ACC112 (cell line): ENCODE measurements around the gene CEP112.

Experiments used
- H2AFZ ChIP-seq: fragments of 200-600 bp; sonication (generic); one replicate; pipeline ENCODE4 v1.6.0; 2017; ENCODE audit warnings: antibody characterized with exemption, low read length; ENCODE audit not compliant: unreplicated experiment
- H3K27ac ChIP-seq: fragments of 200-600 bp; sonication (generic); 2 replicates; pipeline ENCODE4 v1.5.1; 2014; ENCODE audit warnings: low read depth, mild to moderate bottlenecking, antibody characterized with exemption, low read length, moderate library complexity
- H3K27me3 ChIP-seq: fragments of 200-600 bp; sonication (generic); 2 replicates; pipeline ENCODE4 v1.6.1; 2014; ENCODE audit warnings: mild to moderate bottlenecking, antibody characterized with exemption, low read length, moderate library complexity, mixed read lengths; ENCODE audit not compliant: insufficient read depth
- H3K36me3 ChIP-seq: fragments of 200-600 bp; sonication (generic); 2 replicates; pipeline ENCODE4 v1.6.1; 2016; ENCODE audit warnings: mild to moderate bottlenecking, antibody characterized with exemption, low read length, moderate library complexity, mixed read lengths; ENCODE audit not compliant: insufficient read depth
- H3K4me1 ChIP-seq: fragments of 200-600 bp; sonication (generic); one replicate; pipeline ENCODE4 v1.6.1; 2016; ENCODE audit warnings: low read length, mixed read lengths; ENCODE audit not compliant: insufficient read depth, unreplicated experiment, control insufficient read depth
- H3K4me3 ChIP-seq: fragments of 200-600 bp; sonication (generic); 2 replicates; pipeline ENCODE4 v1.5.1; 2014; ENCODE audit warnings: mild to moderate bottlenecking, low read depth, low read length
- H3K79me2 ChIP-seq: fragments of 200-600 bp; sonication (generic); one replicate; pipeline ENCODE4 v1.6.0; 2016; ENCODE audit warnings: low read length; ENCODE audit not compliant: control insufficient read depth, unreplicated experiment, insufficient read depth

CEP112 gene

GRCh38 chr17:65994114-65994513 lies 197.8 kb downstream of the CEP112 start:
- Histone ChIP-seq H3K4me1 (no peaks in the 10 kb centered on the region), H3K36me3 (no peaks in the 10 kb centered on the region), H3K27ac (no peak overlapping the region), H3K79me2 (no peaks in the 10 kb centered on the region), H2AFZ (no peak overlapping the region), H3K4me3 (no peak overlapping the region), H3K27me3 (no peaks in the 10 kb centered on the region)

GRCh38 chr17:65990593-65990992 lies 201.3 kb downstream of the CEP112 start:
- no peaks in the 10 kb centered on the region for H3K79me2 ChIP-seq
- no peaks in the 10 kb centered on the region for H3K36me3 ChIP-seq
- H3K4me3 ChIP-seq, result no peak overlapping the region
- no peak overlapping the region for H2AFZ ChIP-seq
- H3K27ac ChIP-seq, result no peak overlapping the region
- no peaks in the 10 kb centered on the region for H3K27me3 ChIP-seq
- H3K4me1 ChIP-seq, result no peaks in the 10 kb centered on the region

- H3K4me3 ChIP-seq, result no peak overlapping the region
- H3K27ac ChIP-seq, result no peak overlapping the region
- no peaks in the 10 kb centered on the region for H3K27me3 ChIP-seq
- H2AFZ ChIP-seq, result no peak overlapping the region
- no peaks in the 10 kb centered on the region for H3K36me3 ChIP-seq
- no peaks in the 10 kb centered on the region for H3K4me1 ChIP-seq
- H3K79me2 ChIP-seq, result no peaks in the 10 kb centered on the region
Observed at GRCh38 chr17:65988451-65988850, 203.5 kb downstream of the CEP112 start.

- Histone ChIP-seq H2AFZ (no peak overlapping the region), H3K79me2 (no peaks in the 10 kb centered on the region), H3K4me1 (no peaks in the 10 kb centered on the region), H3K27ac (no peak overlapping the region), H3K36me3 (no peaks in the 10 kb centered on the region), H3K27me3 (no peaks in the 10 kb centered on the region), H3K4me3 (no peak overlapping the region)
Observed at GRCh38 chr17:65987988-65988387, 203.9 kb downstream of the CEP112 start.

GRCh38 chr17:65985571-65985970 lies 206.4 kb downstream of the CEP112 start:
- no peaks in the 10 kb centered on the region for H3K36me3 ChIP-seq
- no peaks in the 10 kb centered on the region for H3K4me1 ChIP-seq
- H3K27me3 ChIP-seq, result no peaks in the 10 kb centered on the region
- H3K27ac ChIP-seq, result no peak overlapping the region
- no peak overlapping the region for H2AFZ ChIP-seq
- H3K79me2 ChIP-seq, result no peaks in the 10 kb centered on the region
- no peak overlapping the region for H3K4me3 ChIP-seq

GRCh38 chr17:65984299-65984698 lies 207.6 kb downstream of the CEP112 start:
- Histone ChIP-seq H3K36me3 (no peaks in the 10 kb centered on the region), H2AFZ (no peak overlapping the region), H3K4me1 (no peaks in the 10 kb centered on the region), H3K27ac (no peak overlapping the region), H3K79me2 (no peaks in the 10 kb centered on the region), H3K27me3 (no peaks in the 10 kb centered on the region), H3K4me3 (no peak overlapping the region)

GRCh38 chr17:65978871-65979270 lies 213.1 kb downstream of the CEP112 start:
- Histone ChIP-seq H3K27me3 (no peaks in the 10 kb centered on the region), H3K79me2 (no peaks in the 10 kb centered on the region), H3K27ac (no peak overlapping the region), H2AFZ (no peak overlapping the region), H3K4me1 (no peaks in the 10 kb centered on the region), H3K4me3 (no peak overlapping the region), H3K36me3 (no peaks in the 10 kb centered on the region)

- H2AFZ ChIP-seq, result no peak overlapping the region
- no peaks in the 10 kb centered on the region for H3K79me2 ChIP-seq
- H3K36me3 ChIP-seq, result no peaks in the 10 kb centered on the region
- H3K4me1 ChIP-seq, result no peaks in the 10 kb centered on the region
- no peak overlapping the region for H3K27ac ChIP-seq
- no peaks in the 10 kb centered on the region for H3K27me3 ChIP-seq
- no peak overlapping the region for H3K4me3 ChIP-seq
Observed at GRCh38 chr17:65977041-65977440, 214.9 kb downstream of the CEP112 start.

GRCh38 chr17:65975878-65976277 lies 216.1 kb downstream of the CEP112 start:
- no peak overlapping the region for H3K4me3 ChIP-seq
- no peak overlapping the region for H2AFZ ChIP-seq
- no peaks in the 10 kb centered on the region for H3K4me1 ChIP-seq
- no peak overlapping the region for H3K27ac ChIP-seq
- no peaks in the 10 kb centered on the region for H3K27me3 ChIP-seq
- H3K36me3 ChIP-seq, result no peaks in the 10 kb centered on the region
- H3K79me2 ChIP-seq, result no peaks in the 10 kb centered on the region

GRCh38 chr17:65973237-65973636 lies 218.7 kb downstream of the CEP112 start:
- Histone ChIP-seq H3K27me3 (no peaks in the 10 kb centered on the region), H3K4me1 (no peaks in the 10 kb centered on the region), H2AFZ (no peak overlapping the region), H3K36me3 (no peaks in the 10 kb centered on the region), H3K4me3 (no peak overlapping the region), H3K27ac (no peak overlapping the region), H3K79me2 (no peaks in the 10 kb centered on the region)

- Histone ChIP-seq H2AFZ (no peak overlapping the region), H3K27me3 (no peaks in the 10 kb centered on the region)
Observed at GRCh38 chr17:65967372-65967771, 224.6 kb downstream of the CEP112 start.

More at GRCh38 chr17:65967372-65967771, 224.6 kb downstream of the CEP112 start:
- no peaks in the 10 kb centered on the region for H3K36me3 ChIP-seq
- H3K79me2 ChIP-seq, result no peaks in the 10 kb centered on the region
- H3K4me1 ChIP-seq, result no peaks in the 10 kb centered on the region
- no peak overlapping the region for H3K27ac ChIP-seq
- H3K4me3 ChIP-seq, result no peak overlapping the region
